ENCODE data around the gene ZMYND19.

Gene ZMYND19

DNA sequence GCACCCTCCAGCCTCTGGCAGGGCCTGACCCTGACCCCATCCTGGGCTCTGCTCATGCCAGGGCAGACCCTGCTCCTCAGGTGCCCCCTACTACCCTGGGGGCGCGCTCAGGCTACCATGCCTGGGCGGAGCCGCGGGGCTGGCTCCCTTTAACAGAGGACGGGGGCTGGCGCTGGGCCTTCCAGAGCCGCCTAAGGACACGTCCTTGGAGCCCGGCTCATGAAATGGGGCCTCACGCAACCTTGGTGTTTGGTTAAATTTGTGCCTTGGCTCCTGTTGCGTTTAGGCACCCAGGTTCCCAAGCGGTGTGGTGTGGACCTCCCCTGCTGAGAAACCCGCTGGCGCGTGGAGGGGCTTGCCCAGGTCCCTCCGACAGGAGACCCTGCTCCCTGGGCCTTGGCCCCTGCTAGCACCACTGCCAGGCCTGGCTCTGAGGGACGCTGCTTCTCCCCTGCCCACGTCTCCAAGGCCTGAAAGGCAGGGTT is 25.1 kb upstream of the ZMYND19 start:
- POLR2A ChIA-PET = no interaction called here
- TF ChIP-seq NFRKB (IDR thresholded peaks at IDR 0.05) (no peak), ARNT (IDR thresholded peaks at IDR 0.05) (no peak), CTBP1 (IDR thresholded peaks at IDR 0.05; ENCODE audit: borderline replicate concordance) (no peak), SP1 (IDR thresholded peaks at IDR 0.05) (no peak), TARDBP (IDR thresholded peaks at IDR 0.05) (no peak), ZNF384 (IDR thresholded peaks at IDR 0.05) (no peak), FOXM1 (IDR thresholded peaks at IDR 0.05; ENCODE audit: borderline replicate concordance) (no peak), FOXA1 (IDR thresholded peaks at IDR 0.05) (no peak), HDGF (IDR thresholded peaks at IDR 0.05; ENCODE audit: borderline replicate concordance) (no peak), SUZ12 (IDR thresholded peaks at IDR 0.05) (no peak), L3MBTL2 (conservative IDR thresholded peaks at IDR 0.05) (no peak), FOXK2 (IDR thresholded peaks at IDR 0.05) (no peak), LEF1 (IDR thresholded peaks at IDR 0.05; ENCODE audit: borderline replicate concordance) (no peak)
- TF ChIP-seq, protein P1, sequence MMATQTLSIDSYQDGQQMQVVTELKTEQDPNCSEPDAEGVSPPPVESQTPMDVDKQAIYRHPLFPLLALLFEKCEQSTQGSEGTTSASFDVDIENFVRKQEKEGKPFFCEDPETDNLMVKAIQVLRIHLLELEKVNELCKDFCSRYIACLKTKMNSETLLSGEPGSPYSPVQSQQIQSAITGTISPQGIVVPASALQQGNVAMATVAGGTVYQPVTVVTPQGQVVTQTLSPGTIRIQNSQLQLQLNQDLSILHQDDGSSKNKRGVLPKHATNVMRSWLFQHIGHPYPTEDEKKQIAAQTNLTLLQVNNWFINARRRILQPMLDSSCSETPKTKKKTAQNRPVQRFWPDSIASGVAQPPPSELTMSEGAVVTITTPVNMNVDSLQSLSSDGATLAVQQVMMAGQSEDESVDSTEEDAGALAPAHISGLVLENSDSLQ (IDR thresholded peaks at IDR 0.05) = no peak
- CTCF ChIA-PET = interaction anchor here (0.7 kb wide), 1 partner anchor 50 kb away, joined by 3 read pairs; no protein-coding TSS in a partner anchor
- no peak for DNase-seq (ENCODE audit: extremely low spot score)

DNA sequence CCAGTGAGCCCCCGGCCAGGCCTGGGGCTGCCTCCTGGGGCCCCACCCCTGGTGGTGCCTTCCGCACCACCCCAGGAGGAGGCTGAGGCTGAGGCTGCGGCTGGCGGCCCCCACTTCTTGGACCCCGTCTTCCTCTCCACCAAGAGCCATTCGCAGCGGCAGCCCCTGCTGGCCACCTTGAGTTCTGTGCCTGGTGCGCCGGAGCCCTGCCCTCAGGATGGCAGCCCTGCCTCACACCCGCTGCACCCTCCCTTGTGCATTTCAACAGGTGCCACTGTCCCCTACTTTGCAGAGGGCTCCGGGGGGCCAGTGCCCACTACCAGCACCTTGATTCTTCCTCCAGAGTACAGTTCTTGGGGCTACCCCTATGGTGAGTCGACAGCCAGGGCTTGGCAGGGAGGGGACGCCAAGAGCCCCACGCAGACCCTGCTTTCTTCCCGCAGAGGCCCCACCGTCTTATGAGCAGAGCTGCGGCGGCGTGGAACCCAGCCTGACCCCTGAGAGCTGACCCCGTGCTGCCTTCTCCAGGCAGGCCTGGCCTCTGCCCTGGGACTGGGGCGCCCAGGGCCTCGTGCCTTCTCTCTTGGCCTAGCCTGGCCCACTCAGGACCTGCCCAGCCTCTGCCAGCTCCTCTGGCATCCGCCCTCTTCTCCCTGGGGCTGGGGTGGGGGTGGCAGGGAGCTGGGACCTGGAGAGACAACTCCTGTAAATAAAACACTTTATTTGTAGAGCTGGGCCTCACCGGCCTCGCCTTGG is 24.5 kb upstream of the ZMYND19 start:
- DNase-seq (ENCODE audit: extremely low spot score) = no peak
- TF ChIP-seq ARNT (IDR thresholded peaks at IDR 0.05) = no peak
- ChIA-PET POLR2A (no interaction called here), CTCF (interaction anchor here (0.7 kb wide), 1 partner anchor 51 kb away, joined by 3 read pairs; no protein-coding TSS in a partner anchor)

- POLR2A ChIA-PET = no interaction called here
- CTCF ChIA-PET = no interaction called here
Measured at GRCh38 chr9:137613738-137614523, 23.6 kb upstream of the ZMYND19 start.

DNA sequence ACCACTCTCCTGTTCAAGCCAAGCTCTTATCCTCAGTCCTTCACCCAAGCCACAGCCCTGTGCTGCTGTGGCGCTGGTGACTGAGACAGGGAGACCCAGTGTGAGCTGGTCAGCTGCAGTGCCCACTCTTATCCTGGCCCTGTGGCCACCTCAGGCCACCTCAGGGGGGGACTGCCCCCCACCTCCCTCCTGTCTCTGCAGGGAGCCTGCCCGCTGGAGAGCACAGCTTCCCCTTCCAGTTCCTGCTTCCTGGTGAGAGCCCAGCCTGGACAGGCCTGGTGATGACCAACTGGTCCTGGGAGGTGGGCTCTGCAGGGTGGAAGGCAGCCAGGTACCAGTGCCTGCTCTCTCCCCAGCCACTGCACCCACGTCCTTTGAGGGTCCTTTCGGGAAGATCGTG is 22.9 kb upstream of the ZMYND19 start:
- POLR2A ChIA-PET = no interaction called here
- no peak for DNase-seq (ENCODE audit: extremely low spot score)
- CTCF ChIA-PET = no interaction called here
- TF ChIP-seq NFRKB (IDR thresholded peaks at IDR 0.05) (no peak), ZNF384 (IDR thresholded peaks at IDR 0.05) (no peak), FOXK2 (IDR thresholded peaks at IDR 0.05) (no peak), HDGF (IDR thresholded peaks at IDR 0.05; ENCODE audit: borderline replicate concordance) (no peak), ARNT (IDR thresholded peaks at IDR 0.05) (no peak), L3MBTL2 (conservative IDR thresholded peaks at IDR 0.05) (no peak), ELF4 (IDR thresholded peaks at IDR 0.05) (no peak), TARDBP (IDR thresholded peaks at IDR 0.05) (no peak), SP1 (IDR thresholded peaks at IDR 0.05) (no peak), CTBP1 (IDR thresholded peaks at IDR 0.05; ENCODE audit: borderline replicate concordance) (no peak)
- TF ChIP-seq, protein P1 (IDR thresholded peaks at IDR 0.05) = no peak

More at GRCh38 chr9:137613738-137614523, 23.6 kb upstream of the ZMYND19 start:
- no peak for TF ChIP-seq L3MBTL2 (conservative IDR thresholded peaks at IDR 0.05)
- no peak for TF ChIP-seq ELF4 (IDR thresholded peaks at IDR 0.05)
- no peak for DNase-seq (ENCODE audit: extremely low spot score)

- no peak for DNase-seq (ENCODE audit: extremely low spot score)
- POLR2A ChIA-PET = no interaction called here
- no peak for TF ChIP-seq SUZ12 (IDR thresholded peaks at IDR 0.05)
- no peak for TF ChIP-seq FOXA1 (IDR thresholded peaks at IDR 0.05)
- no peak for TF ChIP-seq SP1 (IDR thresholded peaks at IDR 0.05)
- CTCF ChIA-PET = no interaction called here
Measured at GRCh38 chr9:137612741-137613142, 22.4 kb upstream of the ZMYND19 start.

GRCh38 chr9:137611623-137612609 is 21.6 kb upstream of the ZMYND19 start:
- no peak for TF ChIP-seq SUZ12 (IDR thresholded peaks at IDR 0.05)
- no peak for TF ChIP-seq FOXA1 (IDR thresholded peaks at IDR 0.05)
- no peak for TF ChIP-seq FOXM1 (IDR thresholded peaks at IDR 0.05; ENCODE audit: borderline replicate concordance)
- CTCF ChIA-PET = interaction anchor here (0.6 kb wide), 1 partner anchor 30 kb away, joined by 3 read pairs; no protein-coding TSS in a partner anchor
- no peak for DNase-seq (ENCODE audit: extremely low spot score)
- POLR2A ChIA-PET = no interaction called here

DNA sequence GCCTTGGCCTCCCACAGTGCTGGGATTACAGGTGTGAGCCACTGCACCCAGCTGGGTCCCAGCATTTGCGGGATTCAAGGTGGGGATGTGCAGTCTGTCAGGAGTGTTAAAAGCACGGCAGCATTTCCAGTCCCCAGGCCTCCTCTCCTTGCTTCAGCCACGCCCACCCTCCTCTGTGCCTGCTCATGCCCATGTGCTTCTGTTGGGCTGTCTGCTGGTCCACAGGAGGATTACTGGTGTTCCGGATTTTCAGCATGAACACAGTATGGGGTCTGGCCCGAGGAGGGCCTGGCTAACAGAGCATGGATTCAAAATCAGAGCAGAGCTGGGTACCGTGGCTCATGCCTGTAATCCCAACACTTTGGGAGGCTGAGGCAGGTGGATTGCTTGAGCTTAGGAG is 20.6 kb upstream of the ZMYND19 start:
- no peak for TF ChIP-seq SP1 (IDR thresholded peaks at IDR 0.05)
- TF ChIP-seq ZNF384 (IDR thresholded peaks at IDR 0.05) = no peak
- TF ChIP-seq FOXK2 (IDR thresholded peaks at IDR 0.05) = no peak
- no peak for TF ChIP-seq L3MBTL2 (conservative IDR thresholded peaks at IDR 0.05)
- no peak for TF ChIP-seq CTBP1 (IDR thresholded peaks at IDR 0.05; ENCODE audit: borderline replicate concordance)
- TF ChIP-seq HDGF (IDR thresholded peaks at IDR 0.05; ENCODE audit: borderline replicate concordance) = no peak
- TF ChIP-seq, protein P1 (IDR thresholded peaks at IDR 0.05) = no peak
- TF ChIP-seq SUZ12 (IDR thresholded peaks at IDR 0.05) = no peak
- no peak for TF ChIP-seq ELF4 (IDR thresholded peaks at IDR 0.05)
- TF ChIP-seq ARNT (IDR thresholded peaks at IDR 0.05) = no peak
- TF ChIP-seq LEF1 (IDR thresholded peaks at IDR 0.05; ENCODE audit: borderline replicate concordance) = no peak
- no peak for TF ChIP-seq NFRKB (IDR thresholded peaks at IDR 0.05)
- TF ChIP-seq TARDBP (IDR thresholded peaks at IDR 0.05) = no peak
- no peak for TF ChIP-seq BHLHE40 (IDR thresholded peaks at IDR 0.05; ENCODE audit: borderline replicate concordance)
- no peak for TF ChIP-seq FOXA1 (IDR thresholded peaks at IDR 0.05)
- TF ChIP-seq FOXM1 (IDR thresholded peaks at IDR 0.05; ENCODE audit: borderline replicate concordance) = no peak
- POLR2A ChIA-PET = interaction anchor here (1.3 kb wide), 1 partner anchor 8 kb away, joined by 3 read pairs; the partner anchor contains the start of gene EHMT1
- CTCF ChIA-PET = interaction anchor here (0.6 kb wide), 1 partner anchor 29 kb away, joined by 3 read pairs; no protein-coding TSS in a partner anchor
- DNase-seq (ENCODE audit: extremely low spot score) = no peak

Data from HEK293T (cell line).